Mesenchymal stem cell (in vitro differentiated cells and primary cell): ENCODE measurements around the gene AK9.

Experiments used
- DNase-seq: peaks from one replicate; pipeline ENCODE4 v3.0.0-alpha.2; 2013
- H2AFZ ChIP-seq: one replicate; pipeline ENCODE4 v1.6.1; 2013; ENCODE audit warnings: low read depth, mild to moderate bottlenecking, control low read depth, inconsistent platforms, low read length, moderate library complexity
- H2AK5ac ChIP-seq: 2 replicates; pipeline ENCODE4 v1.6.1; 2013; ENCODE audit warnings: low read length, moderate library complexity, mild to moderate bottlenecking, inconsistent platforms; ENCODE audit not compliant: severe bottlenecking
- H2BK120ac ChIP-seq: one replicate; pipeline ENCODE4 v1.6.1; 2013; ENCODE audit warnings: low read depth, mild to moderate bottlenecking, inconsistent platforms, low read length, moderate library complexity
- H2BK12ac ChIP-seq, 2 experiments: one replicate each; pipeline ENCODE4 v1.6.1; 2013; ENCODE audit warnings: inconsistent platforms in 2 of 2, low read length in 2 of 2, mild to moderate bottlenecking in 2 of 2, moderate library complexity in 2 of 2, control low read depth in 1 of 2
- H2BK15ac ChIP-seq: one replicate; pipeline ENCODE4 v1.6.1; 2013; ENCODE audit warnings: mild to moderate bottlenecking, low read depth, inconsistent platforms; ENCODE audit not compliant: poor library complexity, severe bottlenecking
- H2BK5ac ChIP-seq: 2 replicates; pipeline ENCODE4 v1.6.1; 2013; ENCODE audit warnings: low read depth, mild to moderate bottlenecking, low read length, control low read depth, inconsistent platforms; ENCODE audit not compliant: poor library complexity, severe bottlenecking
- H3K14ac ChIP-seq, 2 experiments: one replicate each; pipeline ENCODE4 v1.6.1; 2013; ENCODE audit warnings: inconsistent platforms in 2 of 2, low read length in 2 of 2, control low read depth in 1 of 2, mild to moderate bottlenecking in 1 of 2, moderate library complexity in 1 of 2
- H3K18ac ChIP-seq, 2 experiments: one replicate each; pipeline ENCODE4 v1.6.1; 2013; ENCODE audit warnings: inconsistent platforms in 2 of 2, low read length in 2 of 2, control low read depth in 1 of 2, low read depth in 1 of 2, mild to moderate bottlenecking in 1 of 2
- H3K23ac ChIP-seq, 2 experiments: one replicate each; pipeline ENCODE4 v1.6.1; 2013; ENCODE audit warnings: inconsistent platforms in 2 of 2, low read length in 2 of 2, mild to moderate bottlenecking in 2 of 2, moderate library complexity in 2 of 2, control low read depth in 1 of 2
- H3K27ac ChIP-seq: 2 replicates; pipeline ENCODE4 v1.5.1; 2013; ENCODE audit warnings: mild to moderate bottlenecking, moderate library complexity, low read length, control low read depth, inconsistent platforms; ENCODE audit not compliant: poor library complexity, severe bottlenecking
- H3K27me3 ChIP-seq, 2 experiments: 2 replicates each; pipeline versions ENCODE4 v1.6.1 to v1.7.0; 2013; ENCODE audit warnings: low read length in 2 of 2, mild to moderate bottlenecking in 2 of 2, moderate library complexity in 2 of 2, control low read depth in 1 of 2, inconsistent platforms in 1 of 2; ENCODE audit not compliant: control insufficient read depth in 1 of 2, insufficient read depth in 1 of 2
- H3K36me3 ChIP-seq, 2 experiments: 2 replicates each; pipeline versions ENCODE4 v1.6.1 to v1.7.0; 2013; ENCODE audit warnings: low read length in 2 of 2, control low read depth in 1 of 2, inconsistent platforms in 1 of 2, low read depth in 1 of 2, mild to moderate bottlenecking in 1 of 2; ENCODE audit not compliant: insufficient read depth in 2 of 2, control insufficient read depth in 1 of 2
- H3K4ac ChIP-seq, 2 experiments: one replicate each; pipeline ENCODE4 v1.6.1; 2013; ENCODE audit warnings: inconsistent platforms in 2 of 2, low read length in 2 of 2, mild to moderate bottlenecking in 2 of 2, moderate library complexity in 2 of 2, control low read depth in 1 of 2, low read depth in 1 of 2
- H3K4me1 ChIP-seq: 2 replicates; pipeline ENCODE4 v1.6.1; 2013; ENCODE audit warnings: low read depth, low read length, control low read depth; ENCODE audit not compliant: control insufficient read depth, insufficient read depth
- H3K4me2 ChIP-seq: 2 replicates; pipeline ENCODE4 v1.6.1; 2013; ENCODE audit warnings: low read length, mild to moderate bottlenecking, inconsistent platforms; ENCODE audit not compliant: poor library complexity, severe bottlenecking
- H3K4me3 ChIP-seq, 2 experiments: 2 replicates each; pipeline versions ENCODE4 v1.5.1 to v1.7.0; 2013; ENCODE audit warnings: low read length in 2 of 2, mild to moderate bottlenecking in 2 of 2, control low read depth in 1 of 2, low read depth in 1 of 2; ENCODE audit not compliant: insufficient read depth in 1 of 2
- H3K79me1 ChIP-seq: replicated peaks from 2 replicates; pipeline ENCODE4 v1.6.1; 2013; ENCODE audit warnings: mild to moderate bottlenecking, control low read depth, low read length, inconsistent platforms; ENCODE audit not compliant: poor library complexity, severe bottlenecking
- H3K9ac ChIP-seq: 2 replicates; pipeline ENCODE4 v1.7.0; 2013; ENCODE audit warnings: mild to moderate bottlenecking, low read length, moderate library complexity
- H3K9me3 ChIP-seq: 2 replicates; pipeline ENCODE4 v1.7.0; 2013; ENCODE audit warnings: mild to moderate bottlenecking, low read length; ENCODE audit not compliant: control insufficient read depth
- H4K8ac ChIP-seq: one replicate; pipeline ENCODE4 v1.6.1; 2013; ENCODE audit warnings: inconsistent platforms, mild to moderate bottlenecking, low read length, moderate library complexity
- H4K91ac ChIP-seq: one replicate; pipeline ENCODE4 v1.6.1; 2013; ENCODE audit warnings: mild to moderate bottlenecking, low read length, inconsistent platforms
- WGBS: methylation state at CpG from one replicate; pipeline ENCODE4 v1.1.7; 2013; ENCODE audit warnings: mixed read lengths; 5-methylcytosine and 5-hydroxymethylcytosine counted together

The AK9 gene

GRCh38 chr6:109449795-109450673 lies 241.0 kb downstream of the AK9 start:
- no peak overlapping the region for H2AK5ac ChIP-seq
- H3K27me3 ChIP-seq, result no peaks in the 10 kb centered on the region
- no peak overlapping the region for H2BK5ac ChIP-seq
- no peak overlapping the region for H3K27ac ChIP-seq
- no peak overlapping the region for H2BK12ac ChIP-seq
- no peak overlapping the region for H4K8ac ChIP-seq
- no peak for DNase-seq
- no peak overlapping the region for H3K4me3 ChIP-seq
- no peak overlapping the region for H2AFZ ChIP-seq
- peaks cover 13% of the 10 kb centered on the region for H3K4me1 ChIP-seq
- H3K14ac ChIP-seq, result no peak overlapping the region
- no peak overlapping the region for H3K4ac ChIP-seq
- H3K9me3 ChIP-seq, result no peaks in the 10 kb centered on the region
- WGBS, result 96% methylated on average over 16 of the region's 16 CpGs
- no peak overlapping the region for H3K23ac ChIP-seq
- peaks cover 28% of the 10 kb centered on the region for H3K79me1 ChIP-seq
- no peak overlapping the region for H3K18ac ChIP-seq
- H2BK15ac ChIP-seq, result no peak overlapping the region
- peaks cover 56 to 80% of the 10 kb centered on the region in 2 experiments for H3K36me3 ChIP-seq
- no peak overlapping the region for H2BK120ac ChIP-seq
- H4K91ac ChIP-seq, result no peak overlapping the region
- H3K4me2 ChIP-seq, result no peak overlapping the region
- no peak overlapping the region for H3K9ac ChIP-seq

GRCh38 chr6:109449064-109449794 lies 241.8 kb downstream of the AK9 start:
- Histone ChIP-seq H3K18ac (no peak overlapping the region), H4K91ac (no peak overlapping the region), H2BK15ac (no peak overlapping the region), H3K4me3 (no peak overlapping the region), H3K4me1 (peaks cover 9% of the 10 kb centered on the region), H4K8ac (no peak overlapping the region), H3K9me3 (no peaks in the 10 kb centered on the region), H2AK5ac (no peak overlapping the region), H2BK120ac (no peak overlapping the region), H3K4ac (no peak overlapping the region), H3K27ac (no peak overlapping the region), H2BK12ac (no peak overlapping the region), H2BK5ac (no peak overlapping the region), H3K36me3 (peaks cover 65 to 88% of the 10 kb centered on the region in 2 experiments), H3K9ac (no peak overlapping the region), H3K23ac (no peak overlapping the region), H3K4me2 (no peak overlapping the region), H2AFZ (no peak overlapping the region), H3K27me3 (no peaks in the 10 kb centered on the region), H3K14ac (no peak overlapping the region), H3K79me1 (peaks cover 26% of the 10 kb centered on the region)
- WGBS, result 97% methylated on average over 19 of the region's 19 CpGs
- DNase-seq, result no peak

GRCh38 chr6:109448615-109449014 lies 242.4 kb downstream of the AK9 start:
- no peak overlapping the region for H3K23ac ChIP-seq

GRCh38 chr6:109447878-109448555 lies 243.0 kb downstream of the AK9 start:
- H4K91ac ChIP-seq, result peak overlapping the region; percentile 28
- peaks cover 2% of the 10 kb centered on the region for H3K4me1 ChIP-seq
- H3K23ac ChIP-seq, result peak overlapping the region in 1 of 2 experiments; percentile 32
- no peak overlapping the region for H2BK12ac ChIP-seq
- H3K4ac ChIP-seq, result no peak overlapping the region
- no peak overlapping the region for H3K9ac ChIP-seq
- H2BK5ac ChIP-seq, result no peak overlapping the region
- H3K14ac ChIP-seq, result no peak overlapping the region
- no peak overlapping the region for H2AFZ ChIP-seq
- WGBS, result 85% methylated on average over 6 of the region's 8 CpGs
- no peak overlapping the region for H2BK15ac ChIP-seq
- H3K27me3 ChIP-seq, result no peaks in the 10 kb centered on the region
- H3K79me1 ChIP-seq, result peaks cover 21% of the 10 kb centered on the region
- no peak overlapping the region for H3K4me3 ChIP-seq
- no peak for DNase-seq
- H3K9me3 ChIP-seq, result no peaks in the 10 kb centered on the region
- peak overlapping the region; percentile 24 for H4K8ac ChIP-seq
- H3K27ac ChIP-seq, result no peak overlapping the region
- peaks cover 69 to 89% of the 10 kb centered on the region in 2 experiments for H3K36me3 ChIP-seq
- no peak overlapping the region for H2AK5ac ChIP-seq
- H3K4me2 ChIP-seq, result no peak overlapping the region
- H2BK120ac ChIP-seq, result no peak overlapping the region
- H3K18ac ChIP-seq, result no peak overlapping the region

More at GRCh38 chr6:109448615-109449014, 242.4 kb downstream of the AK9 start:
- WGBS, result 100% methylated on average over 5 of the region's 7 CpGs
- Histone ChIP-seq H3K4ac (no peak overlapping the region), H2BK120ac (no peak overlapping the region), H3K4me2 (no peak overlapping the region), H2BK15ac (no peak overlapping the region), H4K8ac (no peak overlapping the region), H2AK5ac (no peak overlapping the region), H3K9me3 (no peaks in the 10 kb centered on the region), H3K27ac (no peak overlapping the region), H3K4me1 (peaks cover 3% of the 10 kb centered on the region), H3K18ac (no peak overlapping the region), H3K27me3 (no peaks in the 10 kb centered on the region), H4K91ac (no peak overlapping the region), H3K36me3 (peaks cover 69 to 89% of the 10 kb centered on the region in 2 experiments), H2BK5ac (no peak overlapping the region), H3K4me3 (no peak overlapping the region), H3K14ac (no peak overlapping the region), H3K9ac (no peak overlapping the region), H2AFZ (no peak overlapping the region), H2BK12ac (no peak overlapping the region), H3K79me1 (peaks cover 26% of the 10 kb centered on the region)
- DNase-seq, result no peak
